Loucy (cell line): ENCODE measurements around the gene NKAIN2.

Experiments used
- H2AFZ ChIP-seq: fragments of 200-600 bp; sonication (generic); 2 replicates; pipeline ENCODE4 v1.6.0; 2016; ENCODE audit warnings: antibody characterized with exemption, mild to moderate bottlenecking, low read length, moderate library complexity
- H3F3A ChIP-seq: fragments of 200-600 bp; 2 replicates; pipeline ENCODE4 v1.6.0; 2016; ENCODE audit warnings: antibody characterized with exemption, low read depth, mild to moderate bottlenecking
- H3K27me3 ChIP-seq: fragments of 200-600 bp; sonication (generic); 2 replicates; pipeline ENCODE4 v1.6.1; 2014; ENCODE audit warnings: low read length, mild to moderate bottlenecking; ENCODE audit not compliant: insufficient read depth, poor library complexity, severe bottlenecking
- H3K36me3 ChIP-seq: fragments of 200-600 bp; sonication (generic); 2 replicates; pipeline ENCODE4 v1.6.1; 2016; ENCODE audit warnings: low read length; ENCODE audit not compliant: insufficient read depth
- H3K4me1 ChIP-seq: fragments of 200-600 bp; sonication (generic); 2 replicates; pipeline ENCODE4 v1.5.1; 2014; ENCODE audit warnings: low read length, mild to moderate bottlenecking; ENCODE audit not compliant: insufficient read depth, poor library complexity, severe bottlenecking
- H3K4me2 ChIP-seq: fragments of 200-600 bp; sonication (generic); 2 replicates; pipeline ENCODE4 v1.6.0; 2014; ENCODE audit warnings: antibody characterized with exemption, low read length, low read depth, mild to moderate bottlenecking; ENCODE audit not compliant: poor library complexity, severe bottlenecking
- H3K4me3 ChIP-seq: fragments of 200-600 bp; sonication (generic); 2 replicates; pipeline ENCODE4 v1.5.1; 2014; ENCODE audit warnings: low read length, mild to moderate bottlenecking, mixed read lengths; ENCODE audit not compliant: poor library complexity, severe bottlenecking
- H3K79me2 ChIP-seq: fragments of 200-600 bp; sonication (generic); 2 replicates; pipeline ENCODE4 v1.6.1; 2014; ENCODE audit warnings: low read length; ENCODE audit not compliant: insufficient read depth
- H3K9ac ChIP-seq: fragments of 200-600 bp; sonication (generic); 2 replicates; pipeline ENCODE4 v1.6.0; 2014; ENCODE audit warnings: mild to moderate bottlenecking, low read depth, low read length, moderate library complexity; ENCODE audit not compliant: poor library complexity, severe bottlenecking
- H3K9me2 ChIP-seq: fragments of 200-600 bp; sonication (generic); replicated peaks from 2 replicates; pipeline ENCODE4 v1.6.1; 2016; ENCODE audit warnings: low read depth, low read length, mixed read lengths
- H3K9me3 ChIP-seq: fragments of 200-600 bp; sonication (generic); 2 replicates; pipeline ENCODE4 v1.6.1; 2014; ENCODE audit warnings: mild to moderate bottlenecking, antibody characterized with exemption, low read length, low read depth; ENCODE audit not compliant: insufficient read depth
- H4K20me1 ChIP-seq: fragments of 200-600 bp; sonication (generic); 2 replicates; pipeline ENCODE4 v1.6.0; 2014; ENCODE audit warnings: antibody characterized with exemption, low read length, mild to moderate bottlenecking; ENCODE audit not compliant: insufficient read depth, poor library complexity, severe bottlenecking
- CTCF ChIP-seq: fragments of 200-600 bp; sonication (generic); conservative IDR thresholded peaks from 2 replicates; pipeline ENCODE4 v1.5.1; 2014; ENCODE audit warnings: mild to moderate bottlenecking, antibody characterized with exemption, low read length
- EZH2phosphoT487 ChIP-seq: fragments of 200-600 bp; IDR thresholded peaks from 2 replicates; pipeline ENCODE4 v1.6.1; 2018; ENCODE audit warnings: antibody characterized with exemption, mild to moderate bottlenecking, moderate library complexity, borderline replicate concordance

The NKAIN2 gene

GRCh38 chr6:123838505-123839234 is 35.0 kb downstream of the NKAIN2 start:
- H3K36me3 ChIP-seq = no peaks in the 10 kb centered on the region
- no peaks in the 10 kb centered on the region for H3K9me2 ChIP-seq
- peak overlapping the region; percentile 31 for H3K4me3 ChIP-seq
- H3K4me1 ChIP-seq = peaks cover 36% of the 10 kb centered on the region
- H3K4me2 ChIP-seq = peak overlapping the region; percentile 53
- 0 out of 2 replicates have a peak, but pooled peaks cover 7% of the 10 kb centered on the region for H3K79me2 ChIP-seq
- no peaks in the 10 kb centered on the region for H3F3A ChIP-seq
- H4K20me1 ChIP-seq = no peaks in the 10 kb centered on the region
- peak overlapping the region; percentile 47 for H2AFZ ChIP-seq
- peak overlapping the region; percentile 62 for H3K9ac ChIP-seq
- TF ChIP-seq CTCF (no peak), EZH2phosphoT487 (no peak)
- no peaks in the 10 kb centered on the region for H3K27me3 ChIP-seq
- H3K9me3 ChIP-seq = no peaks in the 10 kb centered on the region

GRCh38 chr6:123841067-123841896 is 37.6 kb downstream of the NKAIN2 start:
- Histone ChIP-seq H2AFZ (no peak overlapping the region), H3K27me3 (no peaks in the 10 kb centered on the region)

GRCh38 chr6:123844011-123844410 is 40.3 kb downstream of the NKAIN2 start:
- H2AFZ ChIP-seq = no peak overlapping the region
- peaks cover 36% of the 10 kb centered on the region for H3K4me1 ChIP-seq
- 0 out of 2 replicates have a peak, but pooled peaks cover 7% of the 10 kb centered on the region for H3K79me2 ChIP-seq
- no peak overlapping the region for H3K4me3 ChIP-seq
- no peaks in the 10 kb centered on the region for H4K20me1 ChIP-seq
- peaks cover 9% of the 10 kb centered on the region; the same call in 1 of the 2 replicates for H3K9me3 ChIP-seq
- no peaks in the 10 kb centered on the region for H3K27me3 ChIP-seq
- H3K9ac ChIP-seq = no peak overlapping the region
- H3K4me2 ChIP-seq = no peak overlapping the region
- H3K9me2 ChIP-seq = no peaks in the 10 kb centered on the region
- H3F3A ChIP-seq = no peaks in the 10 kb centered on the region
- no peak for TF ChIP-seq CTCF
- TF ChIP-seq EZH2phosphoT487 = no peak
- no peaks in the 10 kb centered on the region for H3K36me3 ChIP-seq

More at GRCh38 chr6:123841067-123841896, 37.6 kb downstream of the NKAIN2 start:
- Histone ChIP-seq H4K20me1 (no peaks in the 10 kb centered on the region), H3K79me2 (0 out of 2 replicates have a peak, but pooled peaks cover 7% of the 10 kb centered on the region), H3K9me2 (no peaks in the 10 kb centered on the region), H3K4me2 (peak overlapping the region; percentile 53), H3F3A (no peaks in the 10 kb centered on the region), H3K9me3 (no peaks in the 10 kb centered on the region), H3K36me3 (no peaks in the 10 kb centered on the region), H3K9ac (peak overlapping the region; percentile 62), H3K4me1 (peaks cover 38% of the 10 kb centered on the region), H3K4me3 (peak overlapping the region; percentile 31)
- TF ChIP-seq CTCF (no peak), EZH2phosphoT487 (no peak)
